ENCODE data around the gene ST3GAL5.

The ST3GAL5 gene

GRCh38 chr2:85803704-85804425 lies 84.9 kb downstream of the ST3GAL5 start:
- DNase-seq = no peak

- no peak for DNase-seq
These were observed 86.3 kb downstream of the ST3GAL5 start for GRCh38 chr2:85802354-85803103.

DNA sequence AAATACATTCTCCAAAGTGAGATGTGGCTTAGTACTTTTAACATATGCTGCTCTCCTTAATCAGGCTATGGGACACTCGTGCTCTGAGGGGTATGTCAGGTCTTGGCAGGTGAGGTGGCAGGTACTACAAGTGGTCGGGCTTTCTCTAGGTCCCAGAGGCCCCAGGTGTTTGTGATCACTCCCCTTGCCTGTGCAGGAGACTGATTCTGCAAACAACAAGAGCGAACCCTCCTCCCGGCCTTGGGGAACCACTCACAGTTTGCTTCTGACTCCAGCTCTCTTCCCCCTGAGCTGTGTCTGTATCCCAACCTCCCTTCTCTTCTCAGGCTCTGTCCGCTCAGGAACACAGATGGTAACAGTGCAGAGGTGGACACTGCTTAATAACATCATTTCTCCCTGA lies 86.9 kb downstream of the ST3GAL5 start:
- no peak for DNase-seq

DNA sequence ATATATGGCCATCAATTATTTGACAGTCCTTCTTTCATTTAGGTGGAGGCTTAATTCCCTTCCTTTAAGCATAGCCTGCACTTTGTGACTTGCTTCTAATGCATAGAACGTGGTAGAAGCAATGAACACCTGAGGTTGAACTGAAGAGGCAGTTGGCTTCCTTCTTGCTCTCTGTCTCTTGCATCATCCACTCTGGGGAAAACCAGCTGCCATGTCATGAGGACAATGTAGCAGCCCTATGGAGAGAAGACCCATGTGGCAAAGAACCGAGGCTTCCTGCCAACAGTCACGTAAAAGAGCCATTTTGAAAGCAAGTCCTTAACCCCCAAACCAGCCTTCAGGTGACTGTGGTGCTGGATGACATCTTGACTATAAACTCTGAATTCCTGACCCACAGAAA lies 88.2 kb downstream of the ST3GAL5 start:
- DNase-seq = no peak

DNA sequence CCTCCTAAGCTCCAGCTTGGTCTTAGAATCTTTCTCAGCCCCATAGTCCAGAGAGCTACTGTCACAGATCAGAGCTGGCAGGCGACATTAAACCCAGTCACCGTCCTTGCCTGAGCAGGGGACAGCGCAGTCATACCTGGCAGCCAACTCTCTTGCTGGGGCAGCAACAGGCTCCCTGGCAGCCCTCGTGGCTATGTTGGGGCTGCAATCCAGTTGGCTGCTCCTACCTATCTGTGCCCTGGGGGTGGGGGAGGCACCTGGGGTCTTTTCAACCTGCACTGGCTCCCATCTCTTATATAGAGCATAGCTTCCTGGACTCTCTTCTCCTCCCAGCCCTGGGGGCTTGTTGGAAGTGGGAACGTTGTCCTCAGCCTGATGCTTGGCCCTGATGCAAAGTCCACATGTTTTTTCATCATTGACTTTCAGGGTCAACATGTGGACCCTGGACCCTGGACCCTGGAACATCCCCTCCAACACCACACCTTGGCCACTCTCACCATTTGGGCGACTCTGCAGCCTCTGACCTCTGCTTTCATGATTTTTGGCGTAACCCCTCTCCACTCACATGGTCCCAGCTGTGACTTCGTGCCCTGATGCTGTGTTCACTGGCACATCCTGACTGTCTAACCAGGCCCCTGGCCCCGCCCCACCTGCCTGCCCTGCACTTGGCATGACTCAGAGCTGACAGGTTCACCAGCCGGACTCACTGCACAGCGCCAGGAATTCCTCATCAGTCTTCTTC lies 89.4 kb downstream of the ST3GAL5 start:
- DNase-seq = no peak

- no peak for DNase-seq
These were observed 90.9 kb downstream of the ST3GAL5 start for GRCh38 chr2:85797921-85798320.

DNA sequence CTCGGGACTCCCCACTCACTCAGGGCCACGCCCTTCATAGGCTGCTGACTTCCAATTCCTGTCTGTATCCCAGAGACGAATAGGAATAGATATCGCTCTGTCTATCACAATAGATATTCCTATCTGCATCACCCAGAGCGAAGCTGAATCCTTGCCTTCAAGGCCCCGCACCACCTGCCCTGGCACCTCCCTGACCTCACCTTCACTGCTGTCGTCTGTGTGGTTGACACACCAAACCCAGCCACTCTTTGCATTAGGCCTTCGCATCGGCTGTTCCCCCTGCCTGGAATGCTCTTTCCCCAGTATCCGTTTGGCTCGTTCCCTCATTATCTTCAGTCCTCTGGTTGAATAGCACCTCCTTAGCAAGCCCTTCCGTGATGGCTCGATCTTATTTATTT lies 91.5 kb downstream of the ST3GAL5 start:
- DNase-seq = no peak

DNA sequence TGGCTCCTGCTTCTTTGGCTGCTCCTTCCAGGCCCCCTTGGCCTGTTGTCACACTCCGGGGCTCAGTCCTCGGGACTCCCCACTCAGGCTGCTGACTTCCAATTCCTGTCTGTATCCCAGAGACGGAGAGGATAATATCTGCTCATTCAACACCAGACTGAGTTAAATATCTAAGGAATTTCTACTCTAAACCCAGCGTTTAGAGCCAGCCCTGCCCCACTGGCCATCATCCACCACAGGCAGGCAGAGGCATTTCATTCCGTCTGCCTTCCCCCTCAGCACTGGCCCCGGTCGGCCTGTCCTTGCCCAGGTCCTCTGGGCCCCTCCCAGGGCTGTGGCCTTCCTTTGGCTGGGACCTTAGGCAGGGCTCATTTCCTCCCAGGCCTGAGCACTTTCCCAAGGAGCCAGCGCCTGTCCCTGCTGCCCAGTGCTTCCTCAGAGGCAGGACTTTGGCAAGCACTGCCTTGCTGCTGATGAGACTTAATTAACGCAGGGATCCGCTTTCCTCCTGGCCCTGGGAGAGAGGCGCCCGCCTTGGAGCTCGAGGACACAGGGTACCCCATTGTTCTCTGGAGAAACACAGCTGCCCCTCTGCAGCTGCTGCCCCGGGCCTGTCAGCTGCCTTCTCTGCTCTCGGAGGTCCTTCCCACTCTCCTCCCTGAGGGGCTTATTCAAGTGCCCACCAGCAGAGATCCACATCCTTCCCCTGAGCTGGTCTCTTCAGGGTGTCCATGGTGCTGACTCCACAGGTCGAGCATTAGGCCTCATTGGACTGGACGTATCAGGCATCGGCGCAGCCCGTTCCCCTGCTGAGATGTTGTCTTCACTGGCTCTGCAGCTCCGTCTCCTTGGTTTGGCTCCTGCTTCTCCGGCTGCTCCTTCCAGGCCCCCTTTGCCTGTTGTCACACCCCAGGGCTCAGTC lies 92.2 kb downstream of the ST3GAL5 start:
- DNase-seq = no peak

- no peak for DNase-seq
These were observed 92.8 kb downstream of the ST3GAL5 start for GRCh38 chr2:85796046-85796340.

DNA sequence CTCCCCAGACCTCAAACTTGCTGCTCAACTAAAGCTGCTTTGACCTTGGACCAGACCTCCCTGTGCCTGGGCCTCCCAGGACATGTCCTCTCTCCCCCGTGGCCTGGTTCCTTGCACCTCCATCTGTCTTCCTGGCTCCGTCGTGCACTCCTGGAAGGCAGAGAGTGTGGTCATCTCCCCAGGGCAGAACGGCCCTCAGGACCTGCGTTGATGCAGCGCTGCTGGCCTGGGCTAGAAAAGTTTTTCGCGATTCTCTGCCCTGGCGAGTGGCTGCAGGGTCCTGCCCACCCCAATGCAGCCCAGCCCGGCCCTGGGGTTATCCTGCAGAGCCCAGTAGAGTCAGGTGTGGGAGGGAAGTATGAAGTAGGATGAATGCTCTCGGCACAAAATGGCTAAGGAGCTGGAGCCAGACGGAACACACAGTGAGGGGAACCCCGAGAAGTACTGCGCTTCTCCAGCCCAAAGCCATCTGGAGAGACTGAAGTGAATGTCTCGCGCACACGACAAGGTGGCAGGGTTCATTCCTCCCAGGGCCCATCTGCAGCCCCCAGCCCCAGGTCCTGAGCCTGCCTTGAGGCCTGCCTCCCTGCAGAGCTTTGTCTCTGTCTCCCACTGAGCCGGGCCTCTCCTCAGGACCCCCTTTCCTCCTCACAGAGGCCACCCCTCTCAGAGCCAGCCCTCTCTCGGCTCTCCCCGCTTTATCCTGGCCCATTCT lies 93.3 kb downstream of the ST3GAL5 start:
- DNase-seq = no peak

- DNase-seq = peak; percentile 14
These were observed 94.2 kb downstream of the ST3GAL5 start for GRCh38 chr2:85794491-85795121.

GRCh38 chr2:85794038-85794441 lies 94.8 kb downstream of the ST3GAL5 start:
- DNase-seq = no peak

- no peak for DNase-seq
These were observed 95.2 kb downstream of the ST3GAL5 start for GRCh38 chr2:85793584-85793983.

- DNase-seq = no peak
These were observed 95.9 kb downstream of the ST3GAL5 start for GRCh38 chr2:85792783-85793441.

GRCh38 chr2:85791704-85792565 lies 96.9 kb downstream of the ST3GAL5 start:
- DNase-seq = no peak

- DNase-seq = peak; percentile 23
These were observed 98.1 kb downstream of the ST3GAL5 start for GRCh38 chr2:85790499-85791188.

DNA sequence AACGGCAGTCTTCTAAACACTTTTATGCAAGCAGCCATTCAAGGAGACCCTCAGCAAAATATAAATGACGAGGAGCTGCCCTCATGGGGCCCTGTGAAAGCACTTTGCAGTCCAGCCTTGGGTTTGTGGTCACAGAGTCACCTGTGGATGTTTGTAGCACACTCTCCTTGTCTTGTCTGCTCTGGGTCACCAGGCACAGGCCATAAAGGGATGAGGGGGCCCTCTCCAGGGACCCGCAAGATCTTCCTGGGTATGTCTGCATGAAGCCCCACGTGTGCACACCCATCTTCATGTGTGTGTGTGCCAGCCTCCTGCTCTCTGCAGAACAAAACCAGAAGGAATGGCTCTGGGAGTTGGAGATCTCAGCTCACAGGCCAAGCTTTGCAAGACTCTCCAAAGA lies 98.8 kb downstream of the ST3GAL5 start:
- DNase-seq = no peak

GRCh38 chr2:85789271-85789670 lies 99.5 kb downstream of the ST3GAL5 start:
- DNase-seq = no peak

- no peak for DNase-seq
These were observed 100.2 kb downstream of the ST3GAL5 start for GRCh38 chr2:85788603-85789002.

DNA sequence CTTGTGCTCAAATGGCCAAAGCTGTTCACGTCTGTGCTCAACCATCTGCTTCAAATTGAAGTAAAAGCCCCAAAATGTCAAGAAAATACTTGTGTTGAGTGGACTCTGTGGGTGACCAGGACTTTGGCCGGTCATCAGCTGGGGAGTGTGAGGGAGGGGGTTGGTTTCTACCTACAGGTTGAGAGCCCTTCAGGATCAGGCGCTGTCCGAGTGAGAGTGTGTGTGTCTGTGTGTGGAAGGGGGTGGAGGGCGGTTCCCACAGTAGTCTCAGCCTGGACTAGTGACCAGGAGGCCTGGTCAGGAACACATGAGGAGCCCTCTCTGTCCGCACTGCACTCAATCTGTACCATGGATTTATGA lies 100.8 kb downstream of the ST3GAL5 start:
- no peak for DNase-seq

All from DMS79 (cell line).